HG02943 (cell line): ENCODE data around the gene KLK3.

Experiments
- ATAC-seq: cut with Tn5 transposase; IDR thresholded peaks from one replicate; pipeline ENCODE4 v1.9.1; 2021; ENCODE audit warnings: mild to moderate bottlenecking, low read depth, moderate library complexity; ENCODE audit not compliant: unreplicated experiment

Gene KLK3

DNA sequence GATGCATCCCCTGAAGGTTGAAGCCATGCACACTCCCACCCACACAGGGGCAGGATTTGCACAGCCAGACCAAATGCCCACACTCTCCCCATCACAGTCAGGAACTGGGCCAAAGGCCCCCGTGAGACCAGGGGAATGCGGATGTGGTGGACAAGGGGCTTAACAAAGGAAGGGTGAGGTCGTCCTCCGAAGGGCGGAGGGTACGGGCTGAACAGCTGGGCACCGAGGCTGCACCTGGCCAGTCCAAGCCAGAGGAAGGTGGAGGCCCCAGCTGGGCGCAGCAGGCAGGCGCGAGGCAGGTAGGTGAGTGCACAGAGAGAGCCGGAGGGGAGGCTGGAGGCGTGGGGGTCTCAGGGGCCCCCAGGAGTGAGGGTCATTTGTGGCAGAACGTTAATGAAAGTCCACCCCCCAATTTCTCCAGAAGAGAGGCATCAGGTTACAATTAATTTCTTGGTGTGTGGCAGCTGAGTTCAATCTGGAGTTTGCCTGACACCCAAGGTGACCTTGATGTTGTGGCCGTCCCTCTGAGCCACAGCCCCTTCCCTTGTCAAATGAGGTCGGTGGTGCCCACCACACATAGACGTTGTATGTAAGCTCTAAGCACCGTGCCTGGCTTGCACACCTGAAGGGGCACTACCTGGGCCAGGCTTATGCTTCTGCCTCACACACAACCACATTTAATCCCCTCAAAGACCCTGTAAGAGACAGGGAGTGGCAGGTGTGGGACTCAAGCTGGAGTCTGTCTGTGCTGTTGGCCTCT, 24.3 kb upstream of the KLK3 start:
- ATAC-seq, result no peak

DNA sequence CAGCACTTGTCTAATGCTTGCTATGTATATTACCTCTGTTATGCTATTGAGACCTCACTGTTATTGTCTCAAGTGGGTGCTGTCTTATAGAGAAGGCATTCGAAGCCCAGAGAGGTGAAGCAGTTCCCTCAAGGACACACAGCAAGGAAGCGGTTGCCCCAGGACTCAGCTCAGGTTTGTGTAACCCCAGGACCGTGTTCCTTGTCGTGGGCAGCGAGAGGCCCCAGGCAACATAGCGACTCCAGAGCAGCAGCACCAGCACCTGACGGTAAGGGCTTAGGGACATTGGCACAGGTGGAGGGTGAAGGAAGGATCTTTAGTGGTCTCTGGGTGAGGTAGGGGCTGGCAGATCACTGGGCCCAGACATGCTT, 23.7 kb upstream of the KLK3 start:
- no peak for ATAC-seq

GRCh38 chr19:50832666-50833065, 22.0 kb upstream of the KLK3 start:
- no peak for ATAC-seq

- no peak for ATAC-seq
These were observed 21.5 kb upstream of the KLK3 start, which contains the start of gene KLK15 for GRCh38 chr19:50833117-50833801. TSS of gene KLK15 (minus strand) at chr19:50833574. CDS start at chr19:50831492, 2,082 bp downstream.

GRCh38 chr19:50833802-50834167, 20.9 kb upstream of the KLK3 start:
- ATAC-seq, result no peak

- ATAC-seq, result no peak
These were observed 19.5 kb upstream of the KLK3 start for GRCh38 chr19:50835103-50835784.

GRCh38 chr19:50835785-50836542, 18.8 kb upstream of the KLK3 start:
- no peak for ATAC-seq

DNA sequence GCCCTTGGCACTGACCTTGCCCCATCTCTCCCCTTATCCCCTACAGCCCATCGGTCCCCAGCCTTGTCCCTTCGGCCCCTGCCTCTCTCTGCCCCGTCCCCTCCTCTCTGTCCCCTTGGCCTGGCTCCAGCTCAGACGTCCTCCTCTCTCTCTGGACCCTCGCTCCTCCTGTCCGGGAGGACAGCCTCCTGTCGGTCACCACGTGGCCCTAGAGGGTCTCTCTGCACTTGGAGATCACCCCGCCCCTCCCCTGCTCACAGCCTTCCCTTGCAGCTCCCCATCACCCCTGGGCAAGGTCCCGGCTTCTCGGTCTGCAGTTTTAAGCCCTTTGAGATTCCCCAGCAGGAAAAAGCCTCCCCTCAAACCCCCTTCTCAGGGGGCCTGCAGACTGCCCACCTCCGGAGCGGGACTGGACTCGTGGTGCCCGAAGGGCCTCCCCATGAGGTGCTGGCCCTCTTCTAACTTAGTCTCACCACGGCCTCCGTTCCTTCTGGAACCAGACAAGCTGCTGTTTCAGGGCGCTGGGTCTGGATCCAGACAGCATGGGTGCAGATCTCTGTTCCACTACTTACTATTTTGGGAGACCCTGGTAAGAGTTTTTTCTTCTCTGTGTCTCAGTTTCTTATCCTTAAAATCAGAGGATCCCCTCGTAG, 18.0 kb upstream of the KLK3 start:
- ATAC-seq, result no peak

GRCh38 chr19:50837300-50837699, 17.4 kb upstream of the KLK3 start:
- no peak for ATAC-seq

GRCh38 chr19:50838239-50838638, 16.5 kb upstream of the KLK3 start:
- no peak for ATAC-seq

DNA sequence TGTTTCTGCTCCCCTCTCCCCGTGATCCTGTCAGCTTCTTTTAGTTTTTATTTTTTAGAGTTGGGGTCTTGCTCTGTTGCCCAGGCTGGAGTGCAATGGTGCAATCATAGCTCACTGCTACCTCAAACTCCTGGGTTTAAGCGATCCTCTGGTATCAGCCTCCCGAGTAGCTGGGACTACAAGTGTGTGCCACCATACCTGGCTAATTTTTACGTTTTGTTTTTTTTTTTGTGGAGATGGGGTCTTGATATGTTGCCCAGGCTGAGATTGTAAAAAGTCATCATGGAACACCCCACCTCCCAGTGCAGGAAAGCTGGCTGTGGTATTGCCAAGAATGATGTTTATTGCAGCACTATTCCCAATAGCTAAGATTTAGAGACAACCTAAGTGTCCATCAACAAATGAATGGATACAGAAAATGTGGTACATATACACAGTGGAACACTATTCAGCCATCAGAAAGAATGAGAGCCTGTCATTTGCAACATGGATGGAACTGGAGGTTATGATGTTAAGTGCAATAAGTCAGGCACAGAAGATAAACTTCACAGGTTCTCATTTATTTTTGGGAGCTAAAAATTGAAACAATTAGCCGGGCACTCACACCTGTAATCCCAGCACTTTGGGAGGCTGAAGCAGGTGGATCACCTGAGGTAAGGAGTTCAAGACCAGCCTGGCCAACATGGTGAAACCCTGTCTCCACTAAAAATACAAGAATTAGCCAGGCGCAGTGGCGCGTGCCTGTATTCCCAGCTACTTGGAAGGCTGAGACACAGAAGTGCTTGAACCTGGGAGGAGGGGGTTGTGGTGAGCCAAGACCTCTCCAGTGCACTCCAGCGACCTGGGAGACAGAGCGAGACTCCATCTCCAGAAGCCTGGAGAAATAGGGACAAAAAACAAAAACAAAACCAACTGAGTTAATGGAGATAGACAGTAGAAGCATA, 14.7 kb upstream of the KLK3 start:
- no peak for ATAC-seq

GRCh38 chr19:50842130-50842529, 12.6 kb upstream of the KLK3 start:
- ATAC-seq, result no peak

DNA sequence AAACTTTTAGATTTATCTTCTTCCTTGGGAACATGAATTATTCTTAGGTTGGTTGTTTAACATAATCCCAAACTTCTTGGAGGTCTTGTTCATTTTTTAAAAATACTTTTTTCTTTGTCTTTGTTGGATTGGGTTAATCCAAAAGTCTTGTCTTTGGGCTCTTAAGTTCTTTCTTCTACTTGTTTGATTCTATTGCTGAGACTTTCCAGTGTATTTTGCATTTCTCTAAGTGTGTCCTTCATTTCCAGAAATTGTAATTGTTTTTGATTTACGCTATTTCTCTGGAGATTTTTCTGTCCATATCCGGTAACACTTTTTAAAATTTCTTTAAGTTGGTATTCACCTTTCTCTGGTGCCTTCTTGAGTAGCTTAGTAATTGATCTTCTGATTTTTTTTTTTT, 11.5 kb upstream of the KLK3 start:
- ATAC-seq, result no peak

- no peak for ATAC-seq
These were observed 11.0 kb upstream of the KLK3 start for GRCh38 chr19:50843701-50844221.

DNA sequence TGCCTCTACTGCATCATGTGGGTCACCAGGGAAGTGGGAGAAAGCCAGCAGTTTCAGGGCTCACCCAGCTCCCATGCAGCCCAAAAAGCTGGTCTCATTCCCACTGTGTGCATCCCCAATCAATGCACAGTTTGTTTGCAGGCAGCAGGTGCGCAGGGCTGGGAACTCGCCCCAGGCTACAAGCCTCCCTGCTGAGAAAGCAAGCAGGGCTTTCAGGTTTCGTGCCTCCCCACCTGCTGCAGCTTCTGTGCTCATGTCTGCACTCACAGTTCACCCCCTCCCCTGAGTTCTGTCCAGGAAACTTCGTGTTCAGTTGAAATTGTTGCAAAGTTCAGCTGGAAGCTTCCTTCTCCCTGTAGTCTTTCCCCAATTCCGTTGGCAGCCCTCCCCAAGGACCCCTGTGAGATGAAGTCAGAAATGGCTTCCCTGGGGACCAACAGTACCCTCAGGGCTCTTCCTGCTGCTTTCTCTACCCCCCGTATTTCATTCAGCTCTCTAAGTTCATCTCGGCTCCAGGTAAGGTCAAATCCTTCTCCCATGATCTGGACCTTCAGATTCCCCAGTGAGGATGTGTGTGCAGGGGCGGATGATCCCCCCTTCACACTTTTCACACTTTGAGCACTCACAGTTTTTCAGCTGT, 10.3 kb upstream of the KLK3 start:
- ATAC-seq, result no peak

DNA sequence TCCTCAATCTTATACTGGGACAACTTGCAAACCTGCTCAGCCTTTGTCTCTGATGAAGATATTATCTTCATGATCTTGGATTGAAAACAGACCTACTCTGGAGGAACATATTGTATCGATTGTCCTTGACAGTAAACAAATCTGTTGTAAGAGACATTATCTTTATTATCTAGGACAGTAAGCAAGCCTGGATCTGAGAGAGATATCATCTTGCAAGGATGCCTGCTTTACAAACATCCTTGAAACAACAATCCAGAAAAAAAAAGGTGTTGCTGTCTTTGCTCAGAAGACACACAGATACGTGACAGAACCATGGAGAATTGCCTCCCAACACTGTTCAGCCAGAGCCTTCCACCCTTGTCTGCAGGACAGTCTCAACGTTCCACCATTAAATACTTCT, 4.0 kb upstream of the KLK3 start:
- no peak for ATAC-seq

GRCh38 chr19:50851620-50852019, 3.1 kb upstream of the KLK3 start:
- no peak for ATAC-seq

- no peak for ATAC-seq
These were observed 2.7 kb downstream of the KLK3 start for GRCh38 chr19:50857366-50857765.

GRCh38 chr19:50858886-50859285, 4.2 kb downstream of the KLK3 start:
- no peak for ATAC-seq
